PC-9 (cell line): ENCODE measurements around the gene C1orf232.

Source experiments
- CTCF ChIP-seq: fragments of 200-600 bp; sonication (generic); conservative IDR thresholded peaks from 2 replicates; pipeline ENCODE4 v1.6.1; 2017; ENCODE audit warnings: mixed run types, antibody characterized with exemption, mild to moderate bottlenecking, moderate library complexity
- EZH2 ChIP-seq: fragments of 200-600 bp; sonication (generic); IDR thresholded peaks from 2 replicates; pipeline ENCODE4 v1.8.0; 2017; ENCODE audit warnings: antibody characterized with exemption, low read depth

GRCh38 chr1:26124418-26125331, 44.1 kb downstream of the C1orf232 start:
- TF ChIP-seq EZH2: no peak
- TF ChIP-seq CTCF: no peak
